Trophoblast cell (in vitro differentiated cells and primary cell): ENCODE measurements around the gene TGM3.
A peak's percentile ranks its signal among the peaks of the same experiment; 100 is the strongest.

Experiments used
- DNase-seq, 2 donors: peaks; one replicate each; pipeline ENCODE4 v3.0.0-alpha.2; 2016
- H2AFZ ChIP-seq: 2 replicates; pipeline ENCODE4 v1.6.1; 2013; ENCODE audit warnings: low read length, moderate library complexity, mild to moderate bottlenecking; ENCODE audit not compliant: insufficient read depth, poor library complexity
- H2AK5ac ChIP-seq: 2 replicates; pipeline ENCODE4 v1.6.1; 2013; ENCODE audit warnings: mild to moderate bottlenecking, low read length
- H2BK120ac ChIP-seq: 2 replicates; pipeline ENCODE4 v1.6.1; 2013; ENCODE audit warnings: low read length, mild to moderate bottlenecking, moderate library complexity; ENCODE audit not compliant: insufficient read depth, poor library complexity
- H2BK12ac ChIP-seq: 2 replicates; pipeline ENCODE4 v1.6.1; 2013; ENCODE audit warnings: mild to moderate bottlenecking, low read length, moderate library complexity
- H2BK5ac ChIP-seq: 2 replicates; pipeline ENCODE4 v1.6.1; 2013; ENCODE audit warnings: low read length, low read depth, moderate library complexity, mild to moderate bottlenecking; ENCODE audit not compliant: poor library complexity
- H3K14ac ChIP-seq: 2 replicates; pipeline ENCODE4 v1.6.1; 2013; ENCODE audit warnings: mild to moderate bottlenecking, low read length
- H3K18ac ChIP-seq: 2 replicates; pipeline ENCODE4 v1.6.1; 2013; ENCODE audit warnings: mild to moderate bottlenecking, low read length
- H3K23ac ChIP-seq: 2 replicates; pipeline ENCODE4 v1.6.1; 2013; ENCODE audit warnings: low read length
- H3K27ac ChIP-seq: 2 replicates; pipeline ENCODE4 v1.5.1; 2013; ENCODE audit warnings: low read depth, mild to moderate bottlenecking, inconsistent platforms, low read length, moderate library complexity
- H3K27me3 ChIP-seq: 2 replicates; pipeline ENCODE4 v1.6.1; 2013; ENCODE audit warnings: inconsistent platforms, mild to moderate bottlenecking, low read length, moderate library complexity; ENCODE audit not compliant: insufficient read depth
- H3K36me3 ChIP-seq, 2 experiments: 1 replicate in 1 of 2; 2 replicates in 1 of 2; pipeline ENCODE4 v1.6.1; 2013; ENCODE audit warnings: low read length in 2 of 2, mild to moderate bottlenecking in 2 of 2, moderate library complexity in 1 of 2; ENCODE audit not compliant: insufficient read depth in 2 of 2, control insufficient read depth in 1 of 2
- H3K4ac ChIP-seq: 2 replicates; pipeline ENCODE4 v1.6.1; 2013; ENCODE audit warnings: low read depth, mild to moderate bottlenecking, low read length, moderate library complexity
- H3K4me1 ChIP-seq, 2 experiments: 1 replicate in 1 of 2; 2 replicates in 1 of 2; pipeline ENCODE4 v1.6.1; 2013; ENCODE audit warnings: low read length in 2 of 2, mild to moderate bottlenecking in 2 of 2, moderate library complexity in 1 of 2; ENCODE audit not compliant: insufficient read depth in 2 of 2, control insufficient read depth in 1 of 2
- H3K4me2 ChIP-seq: 2 replicates; pipeline ENCODE4 v1.6.1; 2013; ENCODE audit warnings: inconsistent platforms, mild to moderate bottlenecking, low read length, moderate library complexity
- H3K4me3 ChIP-seq: 2 replicates; pipeline ENCODE4 v1.5.1; 2013; ENCODE audit warnings: mild to moderate bottlenecking, low read depth, low read length, inconsistent platforms
- H3K79me1 ChIP-seq: one replicate; pipeline ENCODE4 v1.6.1; 2013; ENCODE audit warnings: low read length
- H3K79me2 ChIP-seq: 2 replicates; pipeline ENCODE4 v1.6.1; 2013; ENCODE audit warnings: low read length, mild to moderate bottlenecking; ENCODE audit not compliant: control insufficient read depth, insufficient read depth, poor library complexity
- H3K9ac ChIP-seq: 2 replicates; pipeline ENCODE4 v1.6.1; 2013; ENCODE audit warnings: mild to moderate bottlenecking, low read length
- H3K9me3 ChIP-seq: 2 replicates; pipeline ENCODE4 v1.6.1; 2013; ENCODE audit warnings: low read depth, mild to moderate bottlenecking, control low read depth, inconsistent platforms, low read length; ENCODE audit not compliant: insufficient read depth
- H4K12ac ChIP-seq: 2 replicates; pipeline ENCODE4 v1.6.1; 2013; ENCODE audit warnings: low read depth, mild to moderate bottlenecking, low read length, moderate library complexity
- H4K8ac ChIP-seq: 2 replicates; pipeline ENCODE4 v1.6.1; 2013; ENCODE audit warnings: low read depth, mild to moderate bottlenecking, low read length, moderate library complexity
- H4K91ac ChIP-seq: one replicate; pipeline ENCODE4 v1.6.1; 2013; ENCODE audit warnings: low read depth, mild to moderate bottlenecking, low read length, moderate library complexity
- WGBS: extraction: QIAGEN DNeasy Blood & Tissue Kit; methylation state at CpG from one replicate; pipeline ENCODE4 v1.1.7; 2013; ENCODE audit warnings: missing lambda C conversion rate; ENCODE audit not compliant: insufficient read length, insufficient coverage; ENCODE audit errors: extremely low coverage; 5-methylcytosine and 5-hydroxymethylcytosine counted together

The TGM3 gene

GRCh38 chr20:2381303-2381702, 85.5 kb downstream of the TGM3 start:
- no peak overlapping the region for H4K91ac ChIP-seq
- H2BK12ac ChIP-seq, result no peak overlapping the region
- H3K4me2 ChIP-seq, result no peak overlapping the region
- H3K4ac ChIP-seq, result no peak overlapping the region
- no peak overlapping the region for H4K8ac ChIP-seq
- no peaks in the 10 kb centered on the region for H3K36me3 ChIP-seq
- no CpG with 5 or more reads among the region's 7 CpGs for WGBS
- H4K12ac ChIP-seq, result no peak overlapping the region
- H3K9ac ChIP-seq, result no peak overlapping the region
- no peak overlapping the region for H3K4me3 ChIP-seq
- H3K79me2 ChIP-seq, result no peaks in the 10 kb centered on the region
- no peak overlapping the region for H3K23ac ChIP-seq
- no peak overlapping the region for H2AFZ ChIP-seq
- H3K9me3 ChIP-seq, result peaks cover 4% of the 10 kb centered on the region
- DNase-seq, result no peak
- H2BK120ac ChIP-seq, result no peak overlapping the region
- H3K27ac ChIP-seq, result no peak overlapping the region
- no peak overlapping the region for H2AK5ac ChIP-seq
- H3K27me3 ChIP-seq, result no peaks in the 10 kb centered on the region
- no peak overlapping the region for H2BK5ac ChIP-seq
- peaks cover 4% of the 10 kb centered on the region for H3K79me1 ChIP-seq
- no peak overlapping the region for H3K18ac ChIP-seq
- no peak overlapping the region for H3K14ac ChIP-seq
- peaks cover 5 to 14% of the 10 kb centered on the region in 2 experiments for H3K4me1 ChIP-seq

GRCh38 chr20:2382833-2383232, 87.0 kb downstream of the TGM3 start:
- Histone ChIP-seq H3K9me3 (peaks cover 7% of the 10 kb centered on the region), H2BK120ac (no peak overlapping the region), H2BK5ac (no peak overlapping the region), H3K27me3 (no peaks in the 10 kb centered on the region), H4K91ac (no peak overlapping the region), H3K14ac (no peak overlapping the region), H3K9ac (no peak overlapping the region), H3K4me2 (no peak overlapping the region), H3K4me1 (peaks cover 12 to 26% of the 10 kb centered on the region in 2 experiments), H3K79me2 (no peaks in the 10 kb centered on the region), H3K79me1 (peaks cover 4% of the 10 kb centered on the region), H2AFZ (no peak overlapping the region), H2BK12ac (no peak overlapping the region), H3K4me3 (no peak overlapping the region), H4K8ac (no peak overlapping the region), H3K4ac (no peak overlapping the region), H3K27ac (no peak overlapping the region), H3K23ac (no peak overlapping the region), H4K12ac (no peak overlapping the region), H3K36me3 (no peaks in the 10 kb centered on the region), H3K18ac (no peak overlapping the region), H2AK5ac (no peak overlapping the region)
- WGBS, result no CpG with 5 or more reads among the region's 2 CpGs
- no peak for DNase-seq

DNA sequence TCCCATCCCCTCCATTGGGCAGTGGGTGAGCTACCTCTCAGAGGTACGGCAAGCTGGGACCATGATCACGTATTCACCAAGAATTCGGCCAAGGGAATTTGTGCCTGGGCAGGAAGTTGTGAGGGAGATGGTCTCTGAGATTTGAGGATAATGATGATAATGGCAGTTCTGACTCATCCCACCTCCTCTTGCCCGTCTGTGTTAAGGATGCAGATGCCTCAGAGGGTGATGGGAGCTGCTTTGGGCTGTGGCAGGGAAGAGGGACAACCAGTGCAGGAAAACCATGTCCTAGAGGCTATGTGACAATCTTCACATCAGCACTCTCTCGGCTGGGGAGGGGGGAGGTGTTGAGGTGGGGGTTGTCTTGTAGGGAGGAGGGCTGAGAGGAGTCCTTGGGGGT, 89.2 kb downstream of the TGM3 start:
- Histone ChIP-seq H3K79me1 (peaks cover 4% of the 10 kb centered on the region), H3K4me2 (no peak overlapping the region), H2BK120ac (no peak overlapping the region), H2BK12ac (no peak overlapping the region), H2BK5ac (no peak overlapping the region), H3K4ac (no peak overlapping the region), H3K4me1 (peaks cover 12 to 26% of the 10 kb centered on the region in 2 experiments), H3K18ac (no peak overlapping the region), H3K36me3 (no peaks in the 10 kb centered on the region), H3K27me3 (no peaks in the 10 kb centered on the region), H3K14ac (no peak overlapping the region), H3K27ac (no peak overlapping the region), H3K79me2 (no peaks in the 10 kb centered on the region), H4K12ac (no peak overlapping the region), H2AK5ac (no peak overlapping the region), H3K4me3 (no peak overlapping the region), H3K9ac (no peak overlapping the region), H4K8ac (no peak overlapping the region), H3K23ac (no peak overlapping the region), H2AFZ (no peak overlapping the region), H3K9me3 (peaks cover 10% of the 10 kb centered on the region), H4K91ac (no peak overlapping the region)
- no CpG with 5 or more reads among the region's 5 CpGs for WGBS
- no peak for DNase-seq

DNA sequence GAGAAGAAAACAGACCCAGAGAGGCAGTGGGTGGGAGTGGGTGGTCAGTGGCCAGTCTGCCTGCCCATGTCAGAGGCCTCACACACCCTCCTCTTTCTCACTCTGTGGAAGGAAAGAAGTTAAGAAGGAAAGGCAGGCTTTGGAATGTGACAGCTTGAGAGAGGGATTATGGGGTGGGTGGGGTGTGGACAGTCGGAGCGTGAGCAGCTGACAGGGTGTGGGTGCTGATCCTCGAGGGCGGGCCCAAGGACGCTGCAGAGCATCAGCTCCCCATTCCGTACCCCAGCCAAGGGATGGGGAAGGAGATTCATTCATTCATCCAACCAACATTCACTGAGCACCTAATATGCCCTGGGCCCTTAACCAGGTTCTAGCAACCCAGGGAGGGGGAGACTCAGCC, 89.7 kb downstream of the TGM3 start:
- Histone ChIP-seq H3K18ac (no peak overlapping the region), H3K27me3 (no peaks in the 10 kb centered on the region), H2BK120ac (no peak overlapping the region), H3K9me3 (peaks cover 8% of the 10 kb centered on the region), H3K23ac (no peak overlapping the region), H2AFZ (no peak overlapping the region), H4K12ac (no peak overlapping the region), H3K14ac (no peak overlapping the region), H3K27ac (peak overlapping the region; percentile 7), H3K79me2 (no peaks in the 10 kb centered on the region), H2AK5ac (no peak overlapping the region), H2BK12ac (peak overlapping the region; percentile 19), H3K4me1 (peaks cover 12 to 26% of the 10 kb centered on the region in 2 experiments), H3K79me1 (peaks cover 4% of the 10 kb centered on the region), H2BK5ac (no peak overlapping the region), H4K8ac (no peak overlapping the region), H3K4ac (no peak overlapping the region), H3K4me2 (no peak overlapping the region), H3K4me3 (no peak overlapping the region), H3K36me3 (no peaks in the 10 kb centered on the region), H4K91ac (peak overlapping the region; percentile 10), H3K9ac (no peak overlapping the region)
- WGBS, result no CpG with 5 or more reads among the region's 6 CpGs
- no peak for DNase-seq
